Measurements from ENCODE around the gene SEC14L3.

Gene SEC14L3

DNA sequence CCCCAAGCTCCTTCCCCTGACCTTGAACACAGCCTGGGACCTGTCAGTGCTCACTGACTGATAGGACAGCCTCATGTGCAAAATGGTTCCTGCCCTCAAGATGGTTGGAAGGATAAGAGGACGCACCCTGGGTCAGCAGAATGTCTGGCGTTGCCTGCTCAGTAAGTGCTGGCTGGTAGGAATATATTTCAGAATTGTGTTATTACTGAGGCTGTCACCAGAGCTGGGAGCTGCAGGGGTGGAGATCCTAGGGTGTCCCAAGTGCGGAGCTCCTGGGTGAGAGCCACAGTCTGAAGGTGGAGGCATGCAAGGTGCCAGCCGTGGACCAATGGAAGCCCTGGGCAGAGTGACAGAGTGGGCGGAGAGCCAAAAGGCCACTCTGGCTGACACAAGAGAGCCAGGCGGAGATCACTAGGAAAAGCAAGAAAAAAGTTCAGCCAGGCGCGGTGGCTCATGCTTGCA, 34.7 kb upstream of the SEC14L3 start:
- H3K9me3 ChIP-seq (ENCODE audit: severe bottlenecking): no peaks in the 10 kb centered on the region
- no peak overlapping the region for H3K4me3 ChIP-seq (ENCODE audit: severe bottlenecking)
- H3K27me3 ChIP-seq (ENCODE audit: insufficient read depth, poor library complexity, severe bottlenecking): no peaks in the 10 kb centered on the region
- DNase-seq (ENCODE audit: low spot score) (no peak), ATAC-seq (ENCODE audit: low read depth) (no peak)
- TF ChIP-seq, protein P1, sequence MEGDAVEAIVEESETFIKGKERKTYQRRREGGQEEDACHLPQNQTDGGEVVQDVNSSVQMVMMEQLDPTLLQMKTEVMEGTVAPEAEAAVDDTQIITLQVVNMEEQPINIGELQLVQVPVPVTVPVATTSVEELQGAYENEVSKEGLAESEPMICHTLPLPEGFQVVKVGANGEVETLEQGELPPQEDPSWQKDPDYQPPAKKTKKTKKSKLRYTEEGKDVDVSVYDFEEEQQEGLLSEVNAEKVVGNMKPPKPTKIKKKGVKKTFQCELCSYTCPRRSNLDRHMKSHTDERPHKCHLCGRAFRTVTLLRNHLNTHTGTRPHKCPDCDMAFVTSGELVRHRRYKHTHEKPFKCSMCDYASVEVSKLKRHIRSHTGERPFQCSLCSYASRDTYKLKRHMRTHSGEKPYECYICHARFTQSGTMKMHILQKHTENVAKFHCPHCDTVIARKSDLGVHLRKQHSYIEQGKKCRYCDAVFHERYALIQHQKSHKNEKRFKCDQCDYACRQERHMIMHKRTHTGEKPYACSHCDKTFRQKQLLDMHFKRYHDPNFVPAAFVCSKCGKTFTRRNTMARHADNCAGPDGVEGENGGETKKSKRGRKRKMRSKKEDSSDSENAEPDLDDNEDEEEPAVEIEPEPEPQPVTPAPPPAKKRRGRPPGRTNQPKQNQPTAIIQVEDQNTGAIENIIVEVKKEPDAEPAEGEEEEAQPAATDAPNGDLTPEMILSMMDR (IDR thresholded peaks at IDR 0.05; ENCODE audit: poor library complexity, severe bottlenecking): no peak
- H3K27ac ChIP-seq (ENCODE audit: poor library complexity, severe bottlenecking): no peak overlapping the region
- no peaks in the 10 kb centered on the region for H3K36me3 ChIP-seq (ENCODE audit: low read depth)
- H3K4me1 ChIP-seq (ENCODE audit: insufficient read depth, poor library complexity, severe bottlenecking): no peaks in the 10 kb centered on the region

DNA sequence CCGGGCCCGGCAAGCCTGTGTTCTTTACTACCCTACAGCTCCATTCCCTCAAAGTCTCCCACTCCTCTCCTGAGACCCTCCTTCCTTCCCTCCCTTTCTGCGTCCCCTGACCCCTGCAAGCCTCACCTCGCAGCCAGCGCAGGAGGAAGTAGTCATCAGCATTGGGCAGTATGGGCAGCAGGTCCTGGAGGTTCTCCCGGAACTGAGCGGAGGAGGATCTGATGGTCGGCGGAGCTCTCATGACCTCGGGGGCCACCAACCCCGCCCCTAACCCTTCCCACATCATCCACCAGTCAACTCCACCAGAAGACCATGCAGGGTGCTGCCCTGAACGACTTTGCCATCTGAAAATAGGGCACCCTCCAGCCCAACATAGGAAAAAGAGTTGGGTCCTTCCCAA, 31.7 kb upstream of the SEC14L3 start:
- H3K4me1 ChIP-seq (ENCODE audit: insufficient read depth, poor library complexity, severe bottlenecking): no peaks in the 10 kb centered on the region
- DNase-seq (ENCODE audit: low spot score) (no peak), ATAC-seq (ENCODE audit: low read depth) (no peak)
- TF ChIP-seq, protein P1 (IDR thresholded peaks at IDR 0.05; ENCODE audit: poor library complexity, severe bottlenecking): no peak
- H3K27me3 ChIP-seq (ENCODE audit: insufficient read depth, poor library complexity, severe bottlenecking): no peaks in the 10 kb centered on the region
- H3K27ac ChIP-seq (ENCODE audit: poor library complexity, severe bottlenecking): no peak overlapping the region
- H3K36me3 ChIP-seq (ENCODE audit: low read depth): no peaks in the 10 kb centered on the region
- H3K9me3 ChIP-seq (ENCODE audit: severe bottlenecking): no peaks in the 10 kb centered on the region
- no peak overlapping the region for H3K4me3 ChIP-seq (ENCODE audit: severe bottlenecking)

DNA sequence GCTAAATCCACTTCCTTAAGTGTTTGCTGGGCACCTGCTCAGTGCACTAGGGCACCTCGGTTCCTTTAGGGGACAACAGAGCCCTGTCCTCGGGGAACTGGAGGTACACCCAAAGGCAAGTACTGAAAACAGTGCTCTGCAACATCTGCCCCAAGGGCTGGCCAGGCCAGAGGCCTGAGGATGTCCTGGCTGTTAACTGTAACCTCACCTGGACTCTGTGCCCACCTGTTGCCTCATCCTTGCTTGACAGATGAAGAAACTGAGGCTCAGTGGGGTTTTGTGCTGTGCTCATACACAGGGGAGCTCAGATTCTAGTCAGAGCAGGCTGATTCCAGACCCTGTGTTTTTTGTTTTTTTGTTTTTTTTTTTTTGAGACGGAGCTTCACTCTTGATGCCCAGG, 31.1 kb upstream of the SEC14L3 start:
- no peak overlapping the region for H3K27ac ChIP-seq (ENCODE audit: poor library complexity, severe bottlenecking)
- TF ChIP-seq, protein P1 (IDR thresholded peaks at IDR 0.05; ENCODE audit: poor library complexity, severe bottlenecking): no peak
- no peaks in the 10 kb centered on the region for H3K27me3 ChIP-seq (ENCODE audit: insufficient read depth, poor library complexity, severe bottlenecking)
- no peaks in the 10 kb centered on the region for H3K36me3 ChIP-seq (ENCODE audit: low read depth)
- no peak for DNase-seq (ENCODE audit: low spot score)
- H3K9me3 ChIP-seq (ENCODE audit: severe bottlenecking): no peaks in the 10 kb centered on the region
- H3K4me1 ChIP-seq (ENCODE audit: insufficient read depth, poor library complexity, severe bottlenecking): no peaks in the 10 kb centered on the region
- no peak overlapping the region for H3K4me3 ChIP-seq (ENCODE audit: severe bottlenecking)
- ATAC-seq (ENCODE audit: low read depth): no peak

DNA sequence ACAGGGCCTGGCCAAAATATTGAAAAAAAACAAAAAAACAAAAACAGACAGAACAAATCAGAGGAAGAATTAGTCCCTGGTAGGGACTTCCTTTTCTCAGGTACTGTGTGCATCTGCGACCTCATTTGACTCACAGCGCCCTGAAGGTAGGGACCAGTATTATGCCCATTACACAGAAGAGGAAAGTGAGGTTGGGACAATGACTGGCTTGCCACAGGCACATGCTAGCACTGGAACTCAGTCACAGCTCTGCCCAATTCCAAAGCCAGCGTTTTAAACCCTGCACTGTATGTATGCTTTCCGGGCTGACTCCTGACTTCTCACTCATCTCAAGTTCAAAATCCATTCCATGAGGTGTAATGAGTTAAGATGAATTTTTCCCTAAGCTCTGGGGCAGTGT, 30.3 kb upstream of the SEC14L3 start:
- no peak overlapping the region for H3K27ac ChIP-seq (ENCODE audit: poor library complexity, severe bottlenecking)
- H3K4me1 ChIP-seq (ENCODE audit: insufficient read depth, poor library complexity, severe bottlenecking): no peaks in the 10 kb centered on the region
- TF ChIP-seq, protein P1 (IDR thresholded peaks at IDR 0.05; ENCODE audit: poor library complexity, severe bottlenecking): no peak
- no peak for ATAC-seq (ENCODE audit: low read depth)
- no peaks in the 10 kb centered on the region for H3K36me3 ChIP-seq (ENCODE audit: low read depth)
- no peak overlapping the region for H3K4me3 ChIP-seq (ENCODE audit: severe bottlenecking)
- H3K9me3 ChIP-seq (ENCODE audit: severe bottlenecking): no peaks in the 10 kb centered on the region
- DNase-seq (ENCODE audit: low spot score): no peak
- H3K27me3 ChIP-seq (ENCODE audit: insufficient read depth, poor library complexity, severe bottlenecking): no peaks in the 10 kb centered on the region

DNA sequence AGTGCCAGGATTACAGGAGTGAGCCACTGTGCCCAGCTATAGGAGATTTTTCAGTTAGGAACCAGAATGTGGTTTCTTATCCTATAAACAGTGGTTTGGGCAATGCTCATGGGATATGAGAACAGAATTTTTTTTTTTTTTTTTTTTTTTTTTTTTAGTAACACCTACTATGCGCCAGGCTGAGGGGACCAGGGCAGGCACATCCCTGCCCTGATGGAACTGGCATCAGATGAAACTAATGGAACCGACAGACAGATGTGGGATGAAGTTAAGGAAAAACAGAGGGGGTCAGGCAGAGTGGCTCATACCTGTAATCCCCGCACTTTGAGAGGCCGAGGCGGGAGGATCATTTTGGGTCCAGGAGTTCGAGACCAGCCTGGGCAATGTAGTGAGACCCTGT, 28.8 kb upstream of the SEC14L3 start:
- no peaks in the 10 kb centered on the region for H3K36me3 ChIP-seq (ENCODE audit: low read depth)
- no peak overlapping the region for H3K4me3 ChIP-seq (ENCODE audit: severe bottlenecking)
- no peak for ATAC-seq (ENCODE audit: low read depth)
- H3K9me3 ChIP-seq (ENCODE audit: severe bottlenecking): no peaks in the 10 kb centered on the region
- no peak for DNase-seq (ENCODE audit: low spot score)
- no peaks in the 10 kb centered on the region for H3K27me3 ChIP-seq (ENCODE audit: insufficient read depth, poor library complexity, severe bottlenecking)
- H3K27ac ChIP-seq (ENCODE audit: poor library complexity, severe bottlenecking): no peak overlapping the region
- H3K4me1 ChIP-seq (ENCODE audit: insufficient read depth, poor library complexity, severe bottlenecking): no peaks in the 10 kb centered on the region
- TF ChIP-seq, protein P1 (IDR thresholded peaks at IDR 0.05; ENCODE audit: poor library complexity, severe bottlenecking): no peak
